MG63 (cell line): ENCODE results near the gene CLCF1. TPM values are rescaled to one million over a fixed set of nuclear protein-coding genes. Genes with fewer than 3 reads are reported as not detected.

Experiments used
- DNase-seq: peaks from one replicate; pipeline ENCODE4 v3.0.0-alpha.2; 2020
- H3K27me3 ChIP-seq: fragments of 250-450 bp; sonication (Bioruptor Pico); 2 replicates; pipeline ENCODE4 v1.5.1; 2020; ENCODE audit warnings: mild to moderate bottlenecking, moderate library complexity
- H3K36me3 ChIP-seq: fragments of 250-450 bp; sonication (Bioruptor Pico); 2 replicates; pipeline ENCODE4 v1.5.1; 2020; ENCODE audit warnings: mild to moderate bottlenecking, moderate library complexity
- H3K4me3 ChIP-seq: fragments of 250-450 bp; sonication (Bioruptor Pico); 2 replicates; pipeline ENCODE4 v1.5.1; 2020; ENCODE audit warnings: mild to moderate bottlenecking, moderate library complexity
- H3K9me3 ChIP-seq: fragments of 250-450 bp; sonication (Bioruptor Pico); 2 replicates; pipeline ENCODE4 v1.5.1; 2020; ENCODE audit warnings: mild to moderate bottlenecking, moderate library complexity
- total RNA-seq: library from RNA; depleted of rRNA; stranded (reverse); fragments of >200 nt; shearing (Covaris generic); gene quantifications from 2 replicates; pipeline ENCODE4 v1.2.3, GENCODE V29; 2014; ENCODE audit warnings: low replicate concordance

CLCF1 gene
- total RNA-seq, 1 experiment from 2014 or later: 6.4 TPM

- Histone ChIP-seq H3K27me3 (no peaks in the 10 kb centered on the region), H3K36me3 (peaks cover 44% of the 10 kb centered on the region), H3K9me3 (no peaks in the 10 kb centered on the region), H3K4me3 (peak overlapping the region; percentile 97)
- no peak for DNase-seq
Measured at GRCh38 chr11:67400942-67401494, 27.6 kb upstream of the CLCF1 start.

- no peak for DNase-seq
- H3K9me3 ChIP-seq: no peaks in the 10 kb centered on the region
- H3K36me3 ChIP-seq: peaks cover 44% of the 10 kb centered on the region
- no peaks in the 10 kb centered on the region for H3K27me3 ChIP-seq
- H3K4me3 ChIP-seq: peak overlapping the region; percentile 97
Measured at GRCh38 chr11:67400251-67400941, 27.0 kb upstream of the CLCF1 start.

GRCh38 chr11:67398661-67399563, 25.5 kb upstream of the CLCF1 start:
- Histone ChIP-seq H3K9me3 (no peaks in the 10 kb centered on the region), H3K27me3 (no peaks in the 10 kb centered on the region), H3K4me3 (no peak overlapping the region), H3K36me3 (peaks cover 44% of the 10 kb centered on the region)
- no peak for DNase-seq

- Histone ChIP-seq H3K9me3 (no peaks in the 10 kb centered on the region), H3K27me3 (no peaks in the 10 kb centered on the region), H3K4me3 (no peak overlapping the region), H3K36me3 (peaks cover 47% of the 10 kb centered on the region)
- DNase-seq: no peak
Measured at GRCh38 chr11:67397986-67398660, 24.7 kb upstream of the CLCF1 start.

- H3K4me3 ChIP-seq: no peak overlapping the region
- H3K9me3 ChIP-seq: no peaks in the 10 kb centered on the region
- no peak for DNase-seq
- H3K36me3 ChIP-seq: peaks cover 47% of the 10 kb centered on the region
- no peaks in the 10 kb centered on the region for H3K27me3 ChIP-seq
Measured at GRCh38 chr11:67397536-67397935, 24.1 kb upstream of the CLCF1 start.

- Histone ChIP-seq H3K9me3 (no peaks in the 10 kb centered on the region), H3K36me3 (peaks cover 49% of the 10 kb centered on the region), H3K27me3 (no peaks in the 10 kb centered on the region), H3K4me3 (no peak overlapping the region)
- DNase-seq: no peak
Measured at GRCh38 chr11:67396587-67397389, 23.4 kb upstream of the CLCF1 start.

GRCh38 chr11:67396259-67396581, 22.8 kb upstream of the CLCF1 start:
- no peaks in the 10 kb centered on the region for H3K9me3 ChIP-seq
- DNase-seq: no peak
- no peak overlapping the region for H3K4me3 ChIP-seq
- no peaks in the 10 kb centered on the region for H3K27me3 ChIP-seq
- peaks cover 48% of the 10 kb centered on the region for H3K36me3 ChIP-seq

- H3K27me3 ChIP-seq: no peaks in the 10 kb centered on the region
- H3K36me3 ChIP-seq: peaks cover 43% of the 10 kb centered on the region
- no peak overlapping the region for H3K4me3 ChIP-seq
- no peak for DNase-seq
- H3K9me3 ChIP-seq: no peaks in the 10 kb centered on the region
Measured at GRCh38 chr11:67395555-67396258, 22.3 kb upstream of the CLCF1 start.

GRCh38 chr11:67393990-67394389, 20.6 kb upstream of the CLCF1 start:
- no peak for DNase-seq
- Histone ChIP-seq H3K4me3 (no peak overlapping the region), H3K27me3 (no peaks in the 10 kb centered on the region), H3K36me3 (peaks cover 27% of the 10 kb centered on the region), H3K9me3 (no peaks in the 10 kb centered on the region)

GRCh38 chr11:67393437-67393836, 20.0 kb upstream of the CLCF1 start:
- DNase-seq: no peak
- H3K36me3 ChIP-seq: peaks cover 22% of the 10 kb centered on the region
- H3K4me3 ChIP-seq: no peak overlapping the region
- H3K9me3 ChIP-seq: no peaks in the 10 kb centered on the region
- H3K27me3 ChIP-seq: no peaks in the 10 kb centered on the region

GRCh38 chr11:67392183-67392715, 18.9 kb upstream of the CLCF1 start:
- Histone ChIP-seq H3K27me3 (no peaks in the 10 kb centered on the region), H3K36me3 (peaks cover 11% of the 10 kb centered on the region), H3K9me3 (no peaks in the 10 kb centered on the region), H3K4me3 (peak overlapping the region; percentile 83)
- no peak for DNase-seq

GRCh38 chr11:67391304-67392182, 18.1 kb upstream of the CLCF1 start, which contains the start of gene RAD9A:
Gene RAD9A, plus strand, starts transcription at chr11:67391986. Its CDS starts 59 bp downstream, at chr11:67392045.
- H3K9me3 ChIP-seq: no peaks in the 10 kb centered on the region
- H3K36me3 ChIP-seq: peaks cover 7% of the 10 kb centered on the region
- peak within 1 kb of the TSS; percentile 83 for H3K4me3 ChIP-seq
- DNase-seq: peak; percentile 95
- no peaks in the 10 kb centered on the region for H3K27me3 ChIP-seq

GRCh38 chr11:67390947-67391303, 17.5 kb upstream of the CLCF1 start:
- DNase-seq: no peak
- Histone ChIP-seq H3K9me3 (no peaks in the 10 kb centered on the region), H3K27me3 (no peaks in the 10 kb centered on the region), H3K36me3 (peaks cover 5% of the 10 kb centered on the region; the same call in 1 of the 2 replicates), H3K4me3 (peak overlapping the region; percentile 83)

- DNase-seq: no peak
- H3K36me3 ChIP-seq: peaks cover 5% of the 10 kb centered on the region; the same call in 1 of the 2 replicates
- H3K9me3 ChIP-seq: no peaks in the 10 kb centered on the region
- H3K27me3 ChIP-seq: no peaks in the 10 kb centered on the region
- H3K4me3 ChIP-seq: no peak overlapping the region
Measured at GRCh38 chr11:67389477-67389876, 16.1 kb upstream of the CLCF1 start.

- DNase-seq: no peak
- Histone ChIP-seq H3K9me3 (no peaks in the 10 kb centered on the region), H3K4me3 (no peak overlapping the region), H3K36me3 (0 out of 2 replicates have a peak, but pooled peaks cover 3% of the 10 kb centered on the region), H3K27me3 (no peaks in the 10 kb centered on the region)
Measured at GRCh38 chr11:67387518-67387917, 14.1 kb upstream of the CLCF1 start.
